Right hindlimb (tissue), 1 donor: Measurements from ENCODE around the gene PTPRD.

ENCODE experiments used
- DNase-seq: peaks from one replicate; pipeline ENCODE4 v3.0.0-alpha.2; 2018

PTPRD gene

DNA sequence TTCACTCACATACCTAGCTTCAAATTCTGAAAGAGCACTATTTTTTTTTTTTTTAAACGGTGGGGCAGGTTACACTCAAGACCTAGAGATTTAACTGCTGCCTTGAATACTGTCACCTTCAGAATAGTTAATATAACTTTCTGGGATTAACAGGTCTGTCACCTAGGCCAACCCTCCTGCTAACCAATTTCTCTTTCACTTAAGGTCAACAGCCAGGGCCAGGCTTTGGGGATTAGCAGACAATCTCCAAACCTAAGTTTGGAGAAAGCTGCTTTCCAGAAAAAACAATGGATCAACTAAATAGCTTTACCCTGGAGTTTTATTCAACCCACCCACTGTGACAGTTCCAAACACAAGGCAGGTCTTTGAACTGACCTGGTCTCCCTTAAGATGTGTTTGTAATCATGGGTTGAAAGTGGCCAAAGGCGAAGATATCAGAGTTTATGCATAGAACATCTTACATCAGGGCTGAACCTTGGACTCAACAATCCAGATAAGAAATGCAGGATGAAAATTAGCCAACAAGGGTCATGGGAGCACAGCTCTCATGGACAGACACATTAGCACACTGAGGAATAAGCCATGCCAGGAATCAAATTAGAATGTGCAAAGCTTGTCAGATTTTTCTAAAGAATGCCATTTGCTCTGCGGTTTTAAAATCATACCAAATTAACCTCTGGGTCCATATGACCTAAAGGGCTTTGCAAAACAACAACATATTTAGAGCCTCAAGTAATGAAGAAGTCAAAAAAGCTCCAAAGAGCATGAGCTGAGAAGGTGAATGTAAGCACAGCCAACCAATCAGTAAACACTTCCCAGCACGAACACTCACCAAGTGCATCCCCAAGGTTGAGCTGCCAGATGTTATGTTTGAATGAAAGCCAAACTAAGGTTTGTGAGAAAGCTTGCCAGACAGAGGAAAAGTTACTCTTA is 2274.7 kb downstream of the PTPRD start:
- peak; percentile 38 for DNase-seq

DNA sequence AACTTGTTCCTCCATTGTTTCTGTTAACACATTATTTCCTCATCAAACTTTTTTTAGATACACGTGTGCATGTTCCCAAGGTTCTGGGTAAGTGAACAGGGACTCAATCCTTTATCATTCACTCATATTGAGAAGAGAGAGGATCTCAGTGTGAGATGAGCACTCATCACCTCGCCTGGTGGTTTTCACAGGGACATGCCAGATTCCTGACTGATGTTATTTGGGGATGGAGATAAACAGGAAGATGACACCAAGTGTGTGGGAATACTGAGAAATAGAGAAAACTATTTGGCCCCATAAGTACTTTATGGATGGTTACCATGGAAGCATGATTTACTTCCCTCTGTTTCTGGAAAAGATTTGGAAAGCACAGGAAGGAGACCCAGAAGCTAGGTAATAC is 2279.9 kb downstream of the PTPRD start:
- DNase-seq = no peak

DNA sequence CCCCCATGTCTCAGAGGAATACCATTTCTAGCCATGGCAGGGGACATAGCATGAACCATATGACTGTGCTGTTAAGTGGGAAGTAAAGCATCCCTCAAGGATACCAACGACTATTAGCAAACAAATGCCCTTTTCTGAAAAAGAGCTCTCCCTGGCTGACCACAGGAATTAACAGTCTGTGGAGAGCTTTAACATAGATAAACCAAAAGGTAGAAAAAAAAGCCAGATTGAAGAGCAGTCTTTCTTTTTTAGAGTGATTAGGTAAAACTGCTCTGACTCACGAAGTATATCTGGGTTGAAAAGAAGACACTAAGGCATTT is 2280.5 kb downstream of the PTPRD start:
- no peak for DNase-seq

DNA sequence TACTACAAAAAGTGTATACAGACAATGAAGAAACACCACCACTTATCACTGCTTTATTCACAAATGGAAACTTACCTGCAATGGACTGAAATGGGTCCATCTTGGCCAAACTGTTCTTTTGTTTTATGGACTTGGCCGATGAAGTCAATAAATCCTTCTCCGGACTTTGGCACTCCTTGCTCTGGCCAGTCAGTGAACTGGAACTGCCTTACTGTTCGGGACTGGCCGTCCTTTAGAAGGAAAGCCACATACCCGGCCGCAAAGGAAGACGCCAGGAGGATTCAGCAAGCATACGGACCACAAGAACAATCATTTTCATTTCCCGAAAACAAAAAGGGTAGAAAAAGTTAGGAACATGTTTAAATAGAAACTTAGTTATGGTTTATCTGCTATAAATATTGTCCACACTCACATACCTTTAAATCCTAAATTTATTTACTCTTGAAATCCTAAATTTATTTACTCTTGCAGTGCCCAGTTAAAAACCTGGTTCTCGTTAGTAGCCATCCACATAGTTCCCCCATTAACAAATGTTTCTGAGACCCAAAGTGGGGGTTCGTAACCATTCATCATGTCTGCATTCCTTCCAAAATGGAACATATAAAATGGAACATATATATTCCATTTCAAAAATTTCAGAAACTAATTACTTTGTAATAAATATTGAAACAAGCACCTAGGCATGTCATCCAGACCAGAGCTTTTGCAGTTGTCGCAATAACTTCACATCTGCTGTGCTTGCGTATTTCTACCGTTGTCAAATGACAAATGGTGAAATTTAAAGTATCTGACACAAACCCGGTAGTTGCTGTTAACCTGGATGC is 2281.1 kb downstream of the PTPRD start:
- DNase-seq = peak; percentile 52

DNA sequence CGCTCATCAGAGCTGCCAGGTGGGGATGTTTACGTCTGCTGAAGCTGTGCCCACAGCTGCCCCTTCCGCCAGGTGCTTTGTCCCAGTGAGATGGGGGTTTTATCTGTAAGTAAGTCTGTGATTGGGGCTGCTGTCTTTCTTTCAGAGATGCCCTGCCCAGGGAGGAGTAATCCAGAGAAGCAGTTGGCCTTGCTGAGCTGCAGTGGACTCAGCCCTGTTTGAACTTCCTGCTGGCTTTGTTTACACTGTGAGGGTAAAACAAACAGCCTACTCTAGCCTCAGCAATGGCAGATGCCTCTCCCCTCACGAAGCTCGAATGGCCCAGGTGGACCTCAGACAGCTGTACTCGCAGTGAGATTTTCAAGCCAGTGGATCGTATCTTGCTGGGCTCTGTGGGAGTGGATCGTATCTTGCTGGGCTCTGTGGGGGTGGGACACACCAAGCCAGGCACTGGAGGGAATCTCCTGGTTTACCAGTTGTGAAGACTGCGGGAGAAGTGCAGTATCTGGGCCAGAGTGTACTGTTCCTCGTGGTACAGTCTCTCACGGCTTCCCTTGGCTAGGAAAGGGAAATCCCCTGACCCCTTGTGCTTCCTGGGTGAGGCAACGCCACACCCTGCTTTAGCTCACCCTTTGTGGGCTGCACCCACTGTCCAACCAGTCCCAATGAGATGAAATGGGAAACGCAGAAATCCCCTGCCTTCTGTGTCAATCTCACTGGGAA is 2283.1 kb downstream of the PTPRD start:
- DNase-seq = no peak

DNA sequence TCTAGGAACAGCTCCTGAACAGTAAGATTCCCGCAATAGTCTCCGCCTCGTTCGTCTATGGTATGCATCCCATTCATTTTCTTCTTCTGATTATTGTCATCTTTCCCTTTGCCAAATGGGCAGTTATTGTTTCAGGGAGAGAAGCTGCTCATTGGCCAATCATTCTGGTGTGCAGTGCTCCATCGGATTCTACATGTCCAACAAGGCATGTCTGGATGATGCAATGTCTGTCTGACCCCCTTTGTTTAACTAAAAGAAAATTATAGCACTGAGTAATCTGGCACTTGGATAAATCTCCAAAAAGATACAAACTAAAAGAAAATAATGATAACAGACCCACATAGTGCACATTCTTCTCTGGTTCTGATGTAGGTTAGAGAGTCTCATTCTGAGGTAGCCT is 2297.6 kb downstream of the PTPRD start:
- DNase-seq = no peak

DNA sequence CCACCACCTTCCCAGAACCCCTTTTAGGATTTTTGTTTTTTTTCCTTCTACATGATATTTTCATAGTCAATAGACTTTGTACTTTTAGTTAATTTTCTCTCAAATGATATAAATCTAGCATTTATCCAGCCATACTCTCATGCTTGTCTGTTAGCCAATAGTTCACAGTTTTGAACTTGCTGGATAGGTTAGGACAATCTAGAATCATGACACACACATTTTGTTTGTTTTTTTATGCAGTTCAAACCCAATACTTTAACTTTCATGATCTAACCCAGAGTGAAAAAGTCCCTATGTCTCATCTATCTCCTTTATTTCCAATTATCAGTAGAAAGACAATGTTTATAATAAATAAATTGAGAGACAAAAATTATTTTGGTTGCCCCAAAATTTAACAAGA is 2303.5 kb downstream of the PTPRD start:
- DNase-seq = no peak

DNA sequence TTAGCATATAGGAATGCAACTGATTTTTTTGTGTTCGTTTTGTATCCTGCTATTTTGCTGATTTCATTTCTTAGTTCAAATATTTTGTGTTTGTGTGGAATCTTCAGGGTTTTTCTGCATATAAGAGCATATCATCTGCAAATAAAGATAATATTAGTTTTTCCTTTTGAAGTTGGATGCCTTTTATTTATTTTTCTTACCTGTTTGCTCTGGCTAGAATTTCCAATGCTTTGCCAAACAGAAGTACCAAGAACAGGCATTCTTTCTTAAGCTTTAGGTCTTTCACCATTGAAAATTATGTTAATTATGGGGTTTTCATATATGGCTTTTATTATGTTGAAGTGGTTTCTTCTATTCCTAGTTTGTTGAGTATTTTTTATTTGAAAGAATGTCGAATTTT is 2308.1 kb downstream of the PTPRD start:
- no peak for DNase-seq

DNA sequence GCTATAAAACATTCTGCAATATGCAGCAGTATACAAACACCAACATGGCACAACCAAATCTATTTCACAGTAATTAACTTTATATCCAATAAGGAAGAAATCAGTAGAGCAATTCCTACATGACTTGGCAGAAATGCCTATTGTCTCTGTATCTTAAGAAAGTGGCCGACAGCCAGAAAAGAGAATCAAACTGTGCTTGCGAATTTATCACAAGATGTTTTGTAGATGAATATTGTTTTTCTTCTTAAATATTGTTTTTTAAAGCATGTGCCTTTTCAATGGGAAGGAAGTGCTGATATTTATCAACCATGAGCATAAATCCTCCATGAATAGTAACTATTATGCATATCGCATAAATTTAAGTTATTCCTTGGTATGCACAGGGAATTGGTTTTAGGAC is 2311.5 kb downstream of the PTPRD start:
- DNase-seq = no peak

DNA sequence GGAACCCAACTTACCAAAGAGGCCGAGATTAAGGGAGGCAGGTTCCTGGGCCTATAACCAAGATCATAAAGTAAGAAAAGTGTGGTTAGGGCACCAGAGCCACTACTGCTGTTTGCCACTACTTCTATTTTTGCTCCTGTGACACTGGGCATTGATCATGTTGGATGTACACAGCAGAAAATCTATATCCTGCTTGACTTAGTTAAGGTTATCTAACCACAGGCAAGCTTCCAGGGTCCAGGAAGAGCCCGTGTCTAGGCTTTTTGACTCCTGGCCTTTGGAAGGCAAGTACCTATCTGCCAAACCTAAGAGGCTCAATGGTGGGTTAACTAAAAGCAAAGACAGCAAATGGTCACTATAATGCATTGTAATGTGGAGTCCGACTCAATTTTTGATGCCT is 2315.8 kb downstream of the PTPRD start:
- DNase-seq = no peak

DNA sequence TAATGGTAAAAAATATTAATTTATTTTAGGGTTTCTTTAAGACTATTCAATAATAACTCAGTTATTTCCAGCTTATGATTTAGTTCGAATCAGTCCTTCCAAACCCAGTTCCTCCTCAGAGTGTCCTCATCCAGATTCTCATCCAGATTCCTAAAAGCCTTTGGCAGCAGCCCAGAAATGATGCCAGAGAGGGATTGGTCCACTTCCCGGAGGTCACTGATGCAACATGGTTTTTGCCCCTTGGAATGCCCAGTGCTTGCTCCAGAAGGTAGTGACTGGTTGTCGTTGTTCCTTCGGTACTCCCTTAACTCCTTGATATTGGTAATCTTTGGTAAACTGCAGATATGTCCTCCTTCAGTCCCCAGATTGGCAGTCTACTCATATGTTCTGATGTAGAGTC is 2320.1 kb downstream of the PTPRD start:
- no peak for DNase-seq

DNA sequence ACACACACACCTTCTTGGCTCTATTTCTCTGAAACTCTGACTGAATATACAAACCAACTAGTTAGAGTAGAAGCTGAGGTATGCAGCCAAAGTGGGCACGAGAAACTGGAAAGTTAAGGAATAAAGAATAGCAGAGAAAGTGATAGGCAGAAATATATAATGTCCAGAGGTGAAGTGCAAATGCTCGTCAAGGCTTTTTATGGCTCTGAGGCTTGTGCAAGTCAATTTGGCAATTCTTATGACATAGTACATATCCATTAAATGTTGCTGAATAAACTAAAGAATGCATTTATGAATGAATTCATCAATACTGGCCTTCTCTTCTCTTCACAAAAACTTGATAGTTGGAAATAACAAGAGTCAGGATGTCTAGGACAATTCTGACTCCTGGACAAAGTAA is 2323.1 kb downstream of the PTPRD start:
- no peak for DNase-seq

DNA sequence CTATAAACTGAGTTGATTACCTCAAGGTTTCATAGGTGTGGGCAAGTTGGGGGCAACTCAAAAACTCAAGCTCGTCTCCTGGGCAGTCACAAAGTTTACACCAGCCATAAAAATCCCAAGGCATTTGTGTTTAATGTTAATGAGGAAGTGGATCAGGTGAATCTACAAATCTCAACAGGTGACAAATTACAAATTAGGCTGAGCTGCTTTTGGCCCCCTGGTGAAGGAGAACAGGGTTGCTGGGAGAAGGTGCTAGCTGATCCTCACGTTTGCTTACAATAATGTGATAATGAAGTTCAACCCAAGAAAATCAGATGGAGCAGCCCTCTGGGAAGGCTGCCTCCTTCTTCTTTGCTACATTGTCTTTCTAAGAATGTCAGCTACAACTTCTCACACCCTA is 2324.8 kb downstream of the PTPRD start:
- DNase-seq = no peak

DNA sequence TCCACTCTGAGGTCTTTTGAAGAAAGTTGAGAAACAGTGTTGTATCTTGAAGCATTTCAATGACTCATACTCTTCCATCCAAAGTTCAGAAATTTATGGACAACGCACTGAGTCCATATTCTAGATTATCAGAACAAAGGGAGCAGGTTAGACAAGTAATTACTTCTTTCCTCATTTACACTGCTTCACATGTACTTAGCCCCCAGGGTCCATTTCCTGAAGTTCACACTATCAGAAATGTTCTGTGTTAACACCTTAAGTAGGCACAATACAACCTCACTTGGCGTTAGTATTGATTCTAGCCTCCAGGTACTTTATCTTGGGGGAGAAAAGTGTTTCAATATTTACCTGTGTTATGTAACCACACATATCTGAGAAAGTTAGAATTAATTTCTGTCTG is 2325.3 kb downstream of the PTPRD start:
- DNase-seq = no peak

DNA sequence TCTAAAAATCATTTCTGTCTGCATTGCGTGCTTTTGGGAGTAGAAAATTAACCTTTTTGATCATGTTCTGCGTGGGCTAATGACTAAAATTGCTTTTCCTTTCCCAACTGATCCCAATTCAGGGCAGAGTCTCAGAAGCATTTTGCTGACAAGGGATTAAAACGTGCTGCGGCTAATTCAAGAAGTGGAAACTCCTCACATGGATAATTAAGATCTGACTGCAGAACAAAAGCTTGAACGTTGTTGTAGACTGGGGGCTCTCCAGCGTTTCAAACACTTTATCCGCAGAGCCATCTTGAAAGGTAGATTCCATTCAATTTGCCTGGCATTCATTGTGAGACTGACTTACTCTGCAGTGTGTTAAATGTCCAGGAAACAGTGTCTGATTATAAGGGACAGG is 2327.9 kb downstream of the PTPRD start:
- DNase-seq = no peak

DNA sequence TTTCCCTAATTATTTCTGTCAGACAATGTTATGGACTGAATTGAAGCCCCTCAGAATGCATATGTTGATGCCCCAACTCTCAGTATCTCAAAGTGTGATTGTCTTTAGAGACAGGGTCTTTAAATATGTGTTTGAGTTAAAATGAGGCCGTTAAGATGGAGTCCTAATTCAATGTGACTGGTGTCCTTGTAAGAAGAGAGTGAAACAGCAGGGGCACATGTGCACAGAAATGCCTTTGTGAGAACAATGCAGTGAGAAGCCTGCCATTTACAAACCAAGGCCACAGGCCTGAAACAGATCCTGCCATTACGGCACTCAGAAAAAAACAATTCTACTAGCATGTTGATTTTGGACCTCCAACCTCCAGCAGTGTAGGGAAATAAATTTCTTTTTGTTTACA is 2330.3 kb downstream of the PTPRD start:
- DNase-seq = no peak

DNA sequence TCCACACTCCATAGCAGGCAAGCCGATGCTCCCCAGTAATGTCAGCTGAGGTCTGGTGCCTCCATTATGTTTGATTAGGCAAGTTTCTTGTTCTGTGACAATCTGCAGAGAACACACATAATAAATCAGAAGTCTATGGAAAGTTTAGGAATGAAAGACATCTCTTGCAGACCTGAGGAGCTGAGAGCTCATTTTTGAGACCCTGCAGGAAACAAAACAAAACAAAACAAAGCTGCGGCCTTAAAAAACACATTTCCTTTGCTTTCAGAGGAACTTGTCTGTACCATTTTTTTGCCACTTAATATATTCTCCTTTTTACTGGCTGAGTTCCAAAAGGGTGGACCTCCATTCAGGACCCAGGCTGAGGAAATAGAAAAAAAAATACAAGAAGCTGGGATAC is 2332.0 kb downstream of the PTPRD start:
- DNase-seq = no peak

DNA sequence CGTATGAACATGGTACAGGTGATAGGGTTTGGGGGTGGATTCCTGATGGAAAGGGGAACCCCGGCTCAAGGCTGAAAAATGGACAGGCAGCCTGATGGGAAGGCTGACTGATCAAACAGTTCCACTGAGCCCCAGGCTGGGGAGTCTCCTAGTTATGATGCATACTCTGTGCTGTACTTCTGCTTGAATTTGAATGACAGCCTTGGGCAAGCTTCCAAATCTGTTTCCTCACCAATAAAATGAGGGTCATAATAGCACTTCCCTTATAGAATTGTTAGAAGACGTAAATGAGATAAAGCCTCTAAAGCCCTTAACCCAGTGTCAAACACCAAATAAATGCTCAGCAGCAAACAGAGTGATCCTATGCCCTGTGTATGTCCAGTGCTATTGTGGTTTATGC is 2334.8 kb downstream of the PTPRD start:
- DNase-seq = no peak

DNA sequence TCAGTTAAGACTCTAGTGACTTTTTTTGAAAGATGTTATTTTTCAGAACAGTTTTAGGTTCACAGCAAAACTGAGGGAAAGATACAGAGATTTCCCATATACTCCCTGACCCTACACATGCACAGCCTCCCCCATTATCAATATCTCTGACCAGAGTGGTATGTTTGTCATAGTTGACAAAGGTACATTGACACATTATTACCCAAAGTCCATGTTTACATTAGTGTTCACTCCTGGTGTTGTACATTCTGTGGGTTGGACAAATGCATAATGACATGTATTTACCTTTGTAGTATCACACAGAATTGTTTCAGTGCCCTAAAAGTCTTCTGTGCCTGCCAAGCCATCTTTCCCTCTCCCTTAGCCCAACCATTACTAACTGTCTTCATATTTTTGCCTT is 2342.6 kb downstream of the PTPRD start:
- no peak for DNase-seq

DNA sequence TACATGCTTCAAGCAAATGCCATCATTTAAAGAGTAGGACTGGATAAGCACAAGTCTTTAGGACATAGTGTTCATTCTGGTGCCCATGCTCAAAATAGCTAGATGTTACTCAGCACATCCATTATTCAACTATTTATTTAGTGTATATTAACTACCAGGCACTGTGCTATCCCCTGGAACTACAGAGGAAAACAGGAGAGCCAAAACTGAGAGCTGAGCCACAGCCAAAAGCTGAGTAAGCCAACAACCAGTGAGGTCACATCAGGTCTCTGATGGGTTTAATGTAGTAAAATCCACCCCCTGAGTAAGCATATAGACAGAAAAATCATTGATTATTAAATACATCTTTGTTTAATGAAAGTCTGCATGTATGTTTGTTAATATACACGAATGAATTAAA is 2343.9 kb downstream of the PTPRD start:
- no peak for DNase-seq

DNA sequence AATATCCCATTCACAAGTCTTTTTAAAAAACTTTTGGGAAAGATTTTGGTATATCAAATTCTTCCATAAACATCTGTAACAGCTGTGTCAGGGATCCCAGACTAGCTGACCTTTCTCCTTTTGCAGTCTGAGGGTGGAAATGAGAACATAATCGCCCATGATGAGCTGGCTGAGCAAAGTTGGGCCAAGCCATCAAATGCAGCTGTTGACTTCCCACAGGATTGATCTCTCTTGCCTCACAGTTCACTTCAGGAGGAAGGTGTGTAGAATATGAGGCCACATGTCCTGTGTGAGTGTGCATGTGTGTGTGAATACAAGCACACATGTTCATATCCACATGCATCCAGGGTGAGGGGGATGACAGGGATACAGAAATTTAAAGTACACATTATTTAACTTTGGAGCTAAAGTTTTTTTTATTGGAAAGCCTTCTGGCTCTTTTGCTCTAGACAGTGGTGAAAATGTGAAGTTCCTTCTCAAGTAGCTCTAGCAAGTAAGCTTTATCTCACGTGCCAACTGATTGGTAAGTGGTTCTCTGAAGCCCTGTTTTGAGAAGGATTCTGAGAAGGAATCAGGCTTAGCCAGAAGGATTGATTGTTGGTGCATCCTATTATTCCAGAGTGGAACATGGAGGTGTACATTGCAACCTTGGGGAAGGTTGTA is 2344.5 kb downstream of the PTPRD start:
- DNase-seq = peak; percentile 59

DNA sequence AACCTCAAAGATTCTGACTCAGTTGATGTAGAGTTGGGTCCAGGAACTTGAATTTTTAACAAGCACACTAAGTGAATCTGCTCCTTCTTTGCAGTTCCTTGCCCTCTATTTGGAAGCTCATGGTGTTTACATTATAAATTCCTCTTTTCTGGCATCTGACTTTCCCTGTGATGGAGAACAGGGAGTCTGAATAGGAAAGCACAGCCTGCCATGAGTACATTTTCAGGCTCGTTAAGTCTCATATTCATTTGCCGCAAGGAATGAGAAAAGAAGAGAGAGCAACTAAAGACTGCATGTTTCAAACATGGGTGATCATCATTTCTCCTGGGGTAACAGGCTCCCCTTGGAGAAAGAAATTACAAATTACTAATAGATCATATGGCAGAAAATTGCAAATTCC is 2345.2 kb downstream of the PTPRD start:
- DNase-seq = no peak

DNA sequence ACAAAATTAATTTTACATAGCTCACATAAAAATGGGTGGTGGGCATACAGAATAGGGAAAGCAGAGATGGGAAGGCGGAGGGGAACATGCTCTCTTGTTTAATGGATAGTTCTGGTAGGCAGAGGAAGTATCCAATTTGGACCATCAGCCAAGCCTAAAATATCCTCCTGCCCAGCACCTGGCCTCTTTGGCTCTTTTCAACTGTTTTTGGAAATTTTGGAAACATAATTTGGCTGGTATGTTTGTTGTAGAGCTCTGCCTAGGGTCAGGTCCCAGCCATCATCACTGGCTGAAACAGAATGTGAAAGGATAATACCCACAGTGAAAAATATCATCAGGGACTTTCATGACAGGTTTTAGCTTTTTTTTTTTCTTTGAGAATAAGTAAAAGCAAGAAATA is 2345.9 kb downstream of the PTPRD start:
- DNase-seq = no peak
